ENCODE data around the gene CFAP206. TPM values are rescaled to one million over a fixed set of nuclear protein-coding genes. Genes with fewer than 3 reads are reported as not detected.

CFAP206 gene
- total RNA-seq, 1 donor from 2014 or later: 1.4 TPM

DNA sequence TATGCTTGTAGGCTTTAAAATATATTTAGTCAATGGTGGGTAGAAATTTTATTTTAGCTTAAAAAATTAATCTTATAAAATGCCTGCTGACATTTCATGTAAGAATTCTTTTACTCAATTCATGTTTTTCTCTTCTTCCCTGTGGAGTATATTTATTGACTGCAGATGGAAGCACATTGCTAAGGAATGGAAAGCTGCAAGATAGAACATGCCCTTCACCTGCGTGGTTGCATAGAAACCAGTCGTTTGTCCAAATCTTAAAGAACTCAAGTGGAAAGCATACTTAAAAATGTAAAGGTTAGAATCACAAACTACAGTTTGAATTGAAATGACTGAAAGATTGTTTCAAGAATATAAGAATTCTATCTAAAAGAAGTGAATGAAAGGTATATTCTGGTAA, 32.5 kb upstream of the CFAP206 start:
- Histone ChIP-seq H3K9me3 (no peaks in the 10 kb centered on the region), H3K4me1 (no peaks in the 10 kb centered on the region), H3K27ac (no peak overlapping the region), H3K36me3 (no peaks in the 10 kb centered on the region), H3K27me3 (no peaks in the 10 kb centered on the region), H3K4me3 (no peak overlapping the region)
- TF ChIP-seq, protein P1, sequence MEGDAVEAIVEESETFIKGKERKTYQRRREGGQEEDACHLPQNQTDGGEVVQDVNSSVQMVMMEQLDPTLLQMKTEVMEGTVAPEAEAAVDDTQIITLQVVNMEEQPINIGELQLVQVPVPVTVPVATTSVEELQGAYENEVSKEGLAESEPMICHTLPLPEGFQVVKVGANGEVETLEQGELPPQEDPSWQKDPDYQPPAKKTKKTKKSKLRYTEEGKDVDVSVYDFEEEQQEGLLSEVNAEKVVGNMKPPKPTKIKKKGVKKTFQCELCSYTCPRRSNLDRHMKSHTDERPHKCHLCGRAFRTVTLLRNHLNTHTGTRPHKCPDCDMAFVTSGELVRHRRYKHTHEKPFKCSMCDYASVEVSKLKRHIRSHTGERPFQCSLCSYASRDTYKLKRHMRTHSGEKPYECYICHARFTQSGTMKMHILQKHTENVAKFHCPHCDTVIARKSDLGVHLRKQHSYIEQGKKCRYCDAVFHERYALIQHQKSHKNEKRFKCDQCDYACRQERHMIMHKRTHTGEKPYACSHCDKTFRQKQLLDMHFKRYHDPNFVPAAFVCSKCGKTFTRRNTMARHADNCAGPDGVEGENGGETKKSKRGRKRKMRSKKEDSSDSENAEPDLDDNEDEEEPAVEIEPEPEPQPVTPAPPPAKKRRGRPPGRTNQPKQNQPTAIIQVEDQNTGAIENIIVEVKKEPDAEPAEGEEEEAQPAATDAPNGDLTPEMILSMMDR (IDR thresholded peaks at IDR 0.05): no peak
- DNase-seq (ENCODE audit: low spot score in 2 of 2): no peak
- intact Hi-C loops (cut with DNase I): no loop called here

DNA sequence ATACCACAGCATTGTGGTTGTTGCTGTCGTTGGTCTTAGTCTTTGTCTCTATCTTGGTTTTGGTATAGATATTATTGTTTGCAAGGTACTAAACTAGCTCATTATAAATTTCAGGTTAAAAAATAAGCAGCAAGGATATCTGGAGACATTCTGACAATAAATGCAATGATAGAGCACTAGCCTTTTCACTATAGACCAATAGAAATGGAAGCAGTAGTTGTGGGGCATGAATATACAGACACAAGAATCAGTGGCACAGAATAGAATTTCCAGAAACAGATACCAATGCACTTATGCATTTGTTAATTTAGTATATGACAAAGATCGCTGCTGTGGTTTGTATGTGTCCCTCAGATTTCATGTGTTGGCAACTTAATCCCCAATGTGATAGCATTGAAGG, 31.1 kb upstream of the CFAP206 start:
- intact Hi-C loops (cut with DNase I): no loop called here
- DNase-seq (ENCODE audit: low spot score in 2 of 2): no peak
- H3K4me3 ChIP-seq: no peak overlapping the region
- no peaks in the 10 kb centered on the region for H3K27me3 ChIP-seq
- TF ChIP-seq, protein P1 (IDR thresholded peaks at IDR 0.05): no peak
- no peaks in the 10 kb centered on the region for H3K4me1 ChIP-seq
- no peaks in the 10 kb centered on the region for H3K9me3 ChIP-seq
- no peak overlapping the region for H3K27ac ChIP-seq
- no peaks in the 10 kb centered on the region for H3K36me3 ChIP-seq

DNA sequence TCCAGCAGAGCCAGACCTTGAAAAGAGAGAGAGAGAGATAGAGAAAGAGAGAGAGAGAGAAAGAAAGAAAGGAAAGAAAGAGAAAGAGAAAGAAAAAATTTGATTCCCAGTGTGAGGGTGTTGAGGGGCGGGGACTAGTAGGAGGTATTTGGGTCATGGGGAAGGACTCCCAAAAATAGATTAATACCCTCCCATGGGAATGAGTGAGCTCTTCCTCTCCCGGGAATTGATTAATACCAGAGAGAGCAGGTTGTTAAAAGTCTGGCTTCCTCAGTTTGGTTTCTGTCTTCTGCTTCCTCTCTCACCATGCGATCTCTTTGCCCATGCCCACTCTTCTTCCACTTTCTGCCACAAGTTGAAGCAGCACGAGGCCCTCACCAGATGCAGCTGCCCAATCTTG, 28.8 kb upstream of the CFAP206 start:
- DNase-seq (ENCODE audit: low spot score in 2 of 2): no peak
- TF ChIP-seq, protein P1 (IDR thresholded peaks at IDR 0.05): no peak
- H3K4me3 ChIP-seq: no peak overlapping the region
- intact Hi-C loops (cut with DNase I): no loop called here
- no peaks in the 10 kb centered on the region for H3K4me1 ChIP-seq
- no peaks in the 10 kb centered on the region for H3K36me3 ChIP-seq
- H3K27ac ChIP-seq: no peak overlapping the region
- no peaks in the 10 kb centered on the region for H3K9me3 ChIP-seq
- H3K27me3 ChIP-seq: no peaks in the 10 kb centered on the region

DNA sequence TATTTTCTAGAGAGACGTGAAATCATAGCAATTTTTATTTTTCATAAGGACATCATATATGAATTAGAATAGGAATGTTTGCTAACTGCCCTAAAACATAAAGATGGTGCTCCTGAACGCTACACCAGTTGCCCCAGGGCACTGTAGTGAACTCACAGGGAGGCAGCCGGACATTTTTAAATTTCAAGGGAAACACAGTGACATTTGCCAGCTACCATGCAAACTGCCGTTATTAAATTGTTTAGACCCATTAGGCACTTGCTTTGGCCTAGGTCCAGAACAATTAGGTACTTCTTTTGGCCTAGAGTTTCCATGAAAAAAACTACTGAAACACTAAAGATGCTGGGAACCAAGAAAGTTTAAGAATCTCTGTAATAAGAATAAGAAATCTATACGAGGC, 24.9 kb upstream of the CFAP206 start:
- H3K36me3 ChIP-seq: no peaks in the 10 kb centered on the region
- intact Hi-C loops (cut with DNase I): no loop called here
- TF ChIP-seq, protein P1 (IDR thresholded peaks at IDR 0.05): no peak
- no peaks in the 10 kb centered on the region for H3K9me3 ChIP-seq
- H3K4me1 ChIP-seq: no peaks in the 10 kb centered on the region
- H3K27me3 ChIP-seq: no peaks in the 10 kb centered on the region
- no peak overlapping the region for H3K4me3 ChIP-seq
- no peak for DNase-seq (ENCODE audit: low spot score in 2 of 2)
- no peak overlapping the region for H3K27ac ChIP-seq

DNA sequence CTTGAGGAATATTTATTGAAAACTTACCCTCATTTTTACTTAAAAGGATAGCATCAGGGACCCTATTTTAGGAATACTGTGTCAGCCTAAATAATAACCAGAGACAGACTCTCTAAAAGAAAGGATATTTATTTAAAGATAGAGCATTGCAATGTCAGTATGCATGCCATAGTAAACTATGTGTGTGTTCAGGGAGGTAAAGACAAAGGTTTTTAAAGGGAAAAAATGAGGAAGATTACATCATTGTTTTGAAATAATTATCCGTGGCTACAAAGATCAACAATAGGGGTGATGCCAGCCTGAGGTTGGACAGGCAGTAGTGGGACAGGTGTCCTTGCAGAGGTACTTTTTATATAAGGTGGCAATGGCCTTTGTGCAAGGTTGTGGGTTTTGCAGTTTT, 23.7 kb upstream of the CFAP206 start:
- no peaks in the 10 kb centered on the region for H3K9me3 ChIP-seq
- TF ChIP-seq, protein P1 (IDR thresholded peaks at IDR 0.05): no peak
- H3K27me3 ChIP-seq: no peaks in the 10 kb centered on the region
- H3K27ac ChIP-seq: no peak overlapping the region
- DNase-seq (ENCODE audit: low spot score in 2 of 2): no peak
- no peaks in the 10 kb centered on the region for H3K36me3 ChIP-seq
- no peak overlapping the region for H3K4me3 ChIP-seq
- intact Hi-C loops (cut with DNase I): no loop called here
- H3K4me1 ChIP-seq: no peaks in the 10 kb centered on the region

GRCh38 chr6:87384449-87384848, 23.3 kb upstream of the CFAP206 start:
- Histone ChIP-seq H3K9me3 (no peaks in the 10 kb centered on the region), H3K27ac (no peak overlapping the region), H3K4me1 (no peaks in the 10 kb centered on the region), H3K36me3 (no peaks in the 10 kb centered on the region), H3K27me3 (no peaks in the 10 kb centered on the region), H3K4me3 (no peak overlapping the region)
- intact Hi-C loops (cut with DNase I): no loop called here
- TF ChIP-seq, protein P1 (IDR thresholded peaks at IDR 0.05): no peak
- DNase-seq (ENCODE audit: low spot score in 2 of 2): no peak
